Stimulated activated CD8-positive, alpha-beta memory T cell treated with anti-CD3 and anti-CD28 coated beads, Interleukin-2, amount 100 ng/mL, for 1 hour (primary cell): ENCODE results near the gene EGR2.

ENCODE experiments used
- DNase-seq, 2 donors: peaks; one replicate each; pipeline ENCODE4 v3.0.0-alpha.2; 2020; ENCODE audit warnings: low read depth in 2 of 2

Gene EGR2

GRCh38 chr10:62818426-62819011 lies 2.4 kb upstream of the EGR2 start:
- DNase-seq, result peak in 1 of 2 donors; percentile 37

GRCh38 chr10:62817766-62818425 lies 1.7 kb upstream of the EGR2 start:
- peak; percentile 37 to 47 for DNase-seq

- DNase-seq, result peak; percentile 38 to 49
Measured at GRCh38 chr10:62817121-62817765, 1.1 kb upstream of the EGR2 start.

- DNase-seq, result no peak
Measured at GRCh38 chr10:62816076-62816330, 163 bp downstream of the EGR2 start.

- peak in 1 of 2 donors; percentile 7 for DNase-seq
Measured at GRCh38 chr10:62815381-62816075, 638 bp downstream of the EGR2 start.

- peak in 1 of 2 donors; percentile 22 for DNase-seq
Measured at GRCh38 chr10:62814756-62815380, 1.3 kb downstream of the EGR2 start.

GRCh38 chr10:62813981-62814380 lies 2.2 kb downstream of the EGR2 start:
- DNase-seq, result no peak

- DNase-seq, result peak in 1 of 2 donors; percentile 26
Measured at GRCh38 chr10:62813453-62813852, 2.7 kb downstream of the EGR2 start.

- DNase-seq, result no peak
Measured at GRCh38 chr10:62812672-62813439, 3.3 kb downstream of the EGR2 start.

- DNase-seq, result peak; percentile 39 to 40
Measured at GRCh38 chr10:62811159-62811875, 4.8 kb downstream of the EGR2 start.

- no peak for DNase-seq
Measured at GRCh38 chr10:62810156-62810902, 5.8 kb downstream of the EGR2 start.

- DNase-seq, result no peak
Measured at GRCh38 chr10:62806251-62806650, 9.9 kb downstream of the EGR2 start.

GRCh38 chr10:62805231-62806099 lies 10.7 kb downstream of the EGR2 start:
- no peak for DNase-seq

- peak; percentile 49 to 56 for DNase-seq
Measured at GRCh38 chr10:62804356-62805230, 11.6 kb downstream of the EGR2 start, which contains the start of gene ADO. Gene ADO (plus strand): TSS chr10:62804720. CDS start chr10:62805060, 340 bp downstream.

- DNase-seq, result no peak
Measured at GRCh38 chr10:62803724-62804355, 12.3 kb downstream of the EGR2 start.

- no peak for DNase-seq
Measured at GRCh38 chr10:62801871-62802270, 14.3 kb downstream of the EGR2 start.

GRCh38 chr10:62796896-62797295 lies 19.3 kb downstream of the EGR2 start:
- no peak for DNase-seq

GRCh38 chr10:62795762-62796161 lies 20.4 kb downstream of the EGR2 start:
- DNase-seq, result no peak
